Measurements from ENCODE around the gene APBB3.
A peak's percentile ranks its signal among the peaks of the same experiment; 100 is the strongest.
"Not testable (repeated sequence)": the region's sequence is repeated elsewhere in the genome, so short reads cannot be mapped to it uniquely, and the experiment has no call there.

The APBB3 gene

GRCh38 chr5:140564196-140565023, at the start of gene APBB3, which contains the start of gene SLC35A4:
Gene APBB3 (minus strand): TSS chr5:140564598. CDS start chr5:140564245, 353 bp downstream.
Gene SLC35A4 (plus strand): TSS chr5:140564828. CDS start chr5:140567170, 2,342 bp downstream.
- peak; percentile 90 to 97 for DNase-seq (ENCODE audit: low read depth in 2 of 2, low spot score in 1 of 2)

GRCh38 chr5:140611020-140611521, 46.7 kb upstream of the APBB3 start:
- DNase-seq (ENCODE audit: low read depth in 2 of 2, low spot score in 1 of 2) = no peak

- DNase-seq (ENCODE audit: low read depth in 2 of 2, low spot score in 1 of 2) = no peak
Measured at GRCh38 chr5:140609126-140609525, 44.7 kb upstream of the APBB3 start.

GRCh38 chr5:140608722-140609121, 44.3 kb upstream of the APBB3 start:
- no peak for DNase-seq (ENCODE audit: low read depth in 2 of 2, low spot score in 1 of 2)

GRCh38 chr5:140607031-140607430, 42.6 kb upstream of the APBB3 start:
- no peak for DNase-seq (ENCODE audit: low read depth in 2 of 2, low spot score in 1 of 2)

GRCh38 chr5:140605879-140606278, 41.5 kb upstream of the APBB3 start:
- no peak for DNase-seq (ENCODE audit: low read depth in 2 of 2, low spot score in 1 of 2)

- no peak for DNase-seq (ENCODE audit: low read depth in 2 of 2, low spot score in 1 of 2)
Measured at GRCh38 chr5:140603734-140604133, 39.3 kb upstream of the APBB3 start.

GRCh38 chr5:140603446-140603698, 39.0 kb upstream of the APBB3 start:
- not testable (repeated sequence) for DNase-seq (ENCODE audit: low read depth in 2 of 2, low spot score in 1 of 2)

GRCh38 chr5:140602147-140602546, 37.7 kb upstream of the APBB3 start:
- DNase-seq (ENCODE audit: low read depth in 2 of 2, low spot score in 1 of 2) = no peak

GRCh38 chr5:140600096-140600495, 35.7 kb upstream of the APBB3 start:
- no peak for DNase-seq (ENCODE audit: low read depth in 2 of 2, low spot score in 1 of 2)

GRCh38 chr5:140598836-140599235, 34.4 kb upstream of the APBB3 start:
- DNase-seq (ENCODE audit: low read depth in 2 of 2, low spot score in 1 of 2) = no peak

- no peak for DNase-seq (ENCODE audit: low read depth in 2 of 2, low spot score in 1 of 2)
Measured at GRCh38 chr5:140596321-140596741, 31.9 kb upstream of the APBB3 start.

GRCh38 chr5:140595538-140596300, 31.3 kb upstream of the APBB3 start:
- no peak for DNase-seq (ENCODE audit: low read depth in 2 of 2, low spot score in 1 of 2)

- no peak for DNase-seq (ENCODE audit: low read depth in 2 of 2, low spot score in 1 of 2)
Measured at GRCh38 chr5:140594169-140594568, 29.8 kb upstream of the APBB3 start.

GRCh38 chr5:140593070-140593469, 28.7 kb upstream of the APBB3 start:
- not testable (repeated sequence) for DNase-seq (ENCODE audit: low read depth in 2 of 2, low spot score in 1 of 2)

GRCh38 chr5:140591747-140592372, 27.5 kb upstream of the APBB3 start:
- no peak for DNase-seq (ENCODE audit: low read depth in 2 of 2, low spot score in 1 of 2)

- no peak for DNase-seq (ENCODE audit: low read depth in 2 of 2, low spot score in 1 of 2)
Measured at GRCh38 chr5:140590861-140591260, 26.5 kb upstream of the APBB3 start.

GRCh38 chr5:140588311-140589070, 24.1 kb upstream of the APBB3 start:
- DNase-seq (ENCODE audit: low read depth in 2 of 2, low spot score in 1 of 2) = no peak

GRCh38 chr5:140587495-140587894, 23.1 kb upstream of the APBB3 start:
- no peak for DNase-seq (ENCODE audit: low read depth in 2 of 2, low spot score in 1 of 2)

- DNase-seq (ENCODE audit: low read depth in 2 of 2, low spot score in 1 of 2) = not testable (repeated sequence)
Measured at GRCh38 chr5:140579188-140579747, 14.9 kb upstream of the APBB3 start.

GRCh38 chr5:140576776-140577201, 12.4 kb upstream of the APBB3 start:
- no peak for DNase-seq (ENCODE audit: low read depth in 2 of 2, low spot score in 1 of 2)

All from stimulated activated CD8-positive, alpha-beta memory T cell treated with anti-CD3 and anti-CD28 coated beads, Interleukin-4, amount 100 ng/mL, for 4 hours (primary cell).